HTR-8/SVneo (cell line): ENCODE results near the gene QRICH1.

Source experiments
- DNase-seq: peaks from one replicate; pipeline ENCODE4 v3.0.0; 2011; ENCODE audit warnings: low spot score, mixed read lengths; ENCODE audit not compliant: insufficient read length
- FAIRE-seq: peaks from 2 replicates; lab custom pipeline; 2011; peaks lifted over from hg19 to GRCh38; lab: Jason Lieb, UNC

QRICH1 gene

DNA sequence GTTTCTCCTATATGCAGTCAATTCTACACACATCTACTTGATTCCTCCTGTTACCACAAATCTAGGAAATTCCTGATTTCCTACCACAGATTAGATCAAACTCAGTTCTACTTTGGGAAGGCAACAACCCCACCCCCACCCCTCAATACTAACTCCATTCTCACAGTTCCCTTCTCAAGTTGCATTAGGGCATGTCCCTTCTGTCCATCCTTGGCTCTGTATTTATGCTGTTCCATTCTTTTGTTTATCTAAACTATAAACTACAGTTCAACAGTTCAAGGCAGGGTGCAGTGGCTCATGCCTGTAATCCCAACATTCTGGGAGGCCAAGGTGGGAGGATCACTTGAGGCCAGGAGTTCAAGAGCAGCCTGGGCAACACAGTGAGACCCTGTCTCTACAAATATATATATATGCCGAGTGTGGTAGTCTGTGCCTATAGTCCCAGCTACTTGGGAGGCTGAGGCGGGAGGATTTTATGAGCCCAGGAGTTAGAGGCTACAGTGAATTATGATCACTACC, 39.5 kb downstream of the QRICH1 start:
- no peak for DNase-seq
- FAIRE-seq, result no peak

DNA sequence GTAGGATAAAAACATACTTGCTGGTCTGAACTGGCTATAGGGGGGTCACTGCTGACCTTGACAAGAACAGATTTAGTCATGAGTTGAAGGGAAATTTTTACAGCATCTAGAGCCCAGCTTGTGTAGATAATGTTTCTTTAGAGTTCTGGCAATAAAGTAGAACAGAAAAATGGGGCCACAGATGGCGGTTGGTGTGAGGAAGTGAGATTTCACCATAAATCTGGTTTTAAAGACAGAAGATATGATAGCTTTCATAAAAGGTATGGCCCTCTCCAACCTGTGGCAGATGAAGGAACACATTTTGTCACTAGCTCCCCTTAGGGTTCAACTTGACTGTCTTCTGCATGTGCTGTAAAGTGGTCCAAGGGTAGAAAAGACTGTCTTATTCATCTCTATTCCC, 40.3 kb downstream of the QRICH1 start:
- no peak for FAIRE-seq

DNA sequence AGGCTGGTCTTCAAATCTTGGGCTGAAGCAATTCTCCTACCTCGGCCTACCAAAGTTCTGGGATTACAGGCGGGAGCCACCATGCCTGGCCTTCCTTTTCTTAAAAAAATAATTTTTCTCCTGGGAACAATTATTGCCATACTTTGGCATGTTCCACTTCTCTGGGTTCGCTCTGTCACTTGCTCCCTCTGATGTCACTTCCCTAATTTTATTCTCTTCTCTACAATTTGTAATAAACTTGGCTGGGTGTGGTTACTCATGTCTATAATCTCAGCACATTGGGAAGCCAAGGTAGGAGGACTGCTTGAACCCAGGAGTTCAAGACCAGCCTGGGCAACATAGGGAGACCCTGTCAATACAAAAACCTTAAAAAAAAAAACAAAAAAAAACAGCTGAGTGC, 58.6 kb downstream of the QRICH1 start:
- no peak for DNase-seq
- FAIRE-seq, result no peak

More for the DNA sequence above, 40.3 kb downstream of the QRICH1 start:
- DNase-seq, result no peak

DNA sequence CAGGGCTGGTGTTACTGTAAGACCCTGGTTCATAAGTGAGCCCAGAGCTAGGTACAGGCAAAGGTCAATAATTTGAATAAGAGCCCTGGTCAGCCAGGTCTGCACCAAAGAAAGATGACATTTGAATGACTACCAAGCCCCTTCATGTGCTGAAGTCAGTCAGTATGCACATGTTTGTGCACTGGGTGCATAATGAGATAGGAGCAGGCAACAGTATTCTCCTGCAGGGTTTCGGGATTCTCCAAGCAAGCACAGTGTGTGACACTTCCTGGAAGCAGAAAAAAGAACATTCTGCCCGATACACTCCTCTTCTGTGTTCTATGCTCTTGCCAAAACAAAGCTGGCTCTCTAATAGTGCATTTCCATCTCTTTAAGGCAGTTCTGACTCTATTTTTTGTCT, 59.2 kb downstream of the QRICH1 start:
- DNase-seq (no peak), FAIRE-seq (no peak)

DNA sequence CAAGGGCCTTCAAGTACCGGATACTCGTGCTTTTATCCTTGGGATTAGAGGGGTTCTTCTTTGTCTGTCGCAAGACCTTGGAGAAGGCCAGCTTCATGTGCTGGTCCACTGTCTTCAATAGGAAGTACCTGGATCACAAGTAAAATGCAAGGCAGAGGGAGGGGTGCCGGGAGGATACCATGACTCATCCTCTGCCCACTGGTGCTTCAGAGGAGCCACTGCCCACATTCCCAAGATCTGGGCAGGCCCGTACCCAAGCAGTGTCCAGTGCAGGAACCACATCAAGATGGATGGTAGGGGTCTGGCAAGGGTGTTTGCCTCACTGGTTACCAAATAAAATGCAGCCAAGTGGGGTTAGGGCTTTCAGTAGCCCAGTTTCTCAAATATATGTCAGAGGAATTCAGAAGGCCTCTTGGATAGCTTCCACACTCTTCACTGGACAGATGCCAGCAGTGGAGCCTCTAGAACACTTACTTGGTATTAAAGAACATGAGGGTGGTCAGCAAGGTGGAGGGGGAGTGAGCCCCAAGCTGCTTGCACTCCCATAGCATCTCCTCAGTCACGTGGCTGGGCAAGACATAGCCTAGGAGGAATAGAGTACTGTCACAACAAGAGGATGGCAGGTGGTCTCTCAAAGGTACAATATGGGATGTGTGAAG, 61.1 kb downstream of the QRICH1 start:
- DNase-seq, result no peak

DNA sequence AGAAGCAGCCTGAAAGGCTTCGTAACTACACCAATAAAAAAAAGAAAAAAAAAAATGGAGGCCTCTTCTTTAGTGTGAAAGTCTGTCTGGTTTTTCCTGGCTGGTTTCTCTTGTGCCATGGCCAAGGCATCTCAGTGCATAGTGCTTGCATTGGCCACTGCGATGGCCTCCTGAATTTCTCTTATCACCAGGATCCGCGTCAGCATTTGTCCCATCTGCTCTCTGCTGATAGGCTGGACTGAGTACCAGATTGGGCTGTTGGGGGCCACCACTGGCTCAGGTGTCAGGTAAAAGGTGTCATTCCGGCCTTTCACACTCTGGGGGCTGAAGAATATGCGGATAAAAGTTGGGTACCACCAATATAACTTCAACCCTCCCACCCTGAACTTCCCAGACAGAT, 63.5 kb downstream of the QRICH1 start:
- FAIRE-seq (no peak), DNase-seq (no peak)

More for the DNA sequence above, 61.1 kb downstream of the QRICH1 start:
- FAIRE-seq, result peak; percentile 51

DNA sequence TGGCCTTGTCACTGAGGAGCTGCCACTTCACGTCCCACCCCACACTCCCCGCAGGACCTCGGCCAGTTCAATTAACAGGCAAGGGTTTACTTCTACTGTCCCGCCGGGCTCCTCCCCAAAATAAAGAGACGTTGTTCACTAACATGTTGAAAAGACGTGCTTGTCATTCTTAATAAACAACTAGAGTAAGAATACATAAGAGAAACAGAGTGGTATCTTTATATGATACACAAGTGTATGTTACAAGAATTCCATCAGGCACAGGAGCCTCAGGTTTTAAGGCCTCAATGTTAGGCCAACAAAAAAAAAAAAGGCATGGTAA, 64.3 kb downstream of the QRICH1 start:
- DNase-seq (no peak), FAIRE-seq (no peak)

DNA sequence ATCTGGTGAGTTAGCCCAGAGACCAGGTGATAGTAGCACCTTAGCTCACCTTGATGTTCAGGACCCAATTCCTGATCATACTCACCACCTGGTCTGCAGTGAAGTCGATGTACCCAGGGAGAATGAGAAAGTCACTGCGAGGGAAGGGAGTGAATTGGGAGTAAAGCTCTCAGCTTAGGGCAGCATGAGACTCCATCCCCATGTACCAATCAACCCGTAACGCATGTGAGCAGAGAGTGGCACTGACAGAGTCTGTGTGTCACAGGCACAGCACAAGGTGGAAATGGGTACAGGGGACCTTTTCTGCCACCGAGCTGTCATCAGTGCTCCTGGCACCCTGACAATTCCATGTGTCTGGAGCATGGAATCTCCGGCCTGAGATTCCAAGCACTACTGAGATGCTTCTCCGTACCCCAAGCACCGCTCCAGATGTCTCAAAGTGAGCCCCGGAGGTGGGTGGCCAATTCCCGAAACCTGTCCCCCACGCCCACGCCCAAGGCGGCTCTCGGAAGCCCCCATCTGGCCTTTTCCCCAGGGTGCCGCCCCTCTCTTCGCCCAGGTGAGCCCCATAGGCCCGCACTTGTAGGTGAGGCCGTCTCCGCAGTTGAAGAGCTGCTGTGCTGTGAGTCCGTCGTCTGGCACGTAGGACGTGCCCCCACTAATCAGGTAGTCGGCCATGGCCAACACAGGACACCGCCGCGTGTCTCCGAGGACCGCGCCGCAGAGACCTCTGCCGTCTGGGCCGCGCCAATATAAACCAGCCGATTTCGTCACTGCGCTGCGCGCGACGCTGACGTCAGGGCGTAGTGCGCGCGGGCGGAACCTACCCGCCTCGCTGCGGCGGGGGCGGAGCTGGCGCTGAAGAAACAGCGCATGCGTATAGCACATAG, 65.0 kb downstream of the QRICH1 start, which contains the start of gene IMPDH2:
IMPDH2 (minus strand) TSS at position 726 of the 890 bp plus-strand sequence; CDS start at position 678, 48 bp downstream.
- FAIRE-seq, result peak; percentile 99
- DNase-seq, result peak; percentile 85

DNA sequence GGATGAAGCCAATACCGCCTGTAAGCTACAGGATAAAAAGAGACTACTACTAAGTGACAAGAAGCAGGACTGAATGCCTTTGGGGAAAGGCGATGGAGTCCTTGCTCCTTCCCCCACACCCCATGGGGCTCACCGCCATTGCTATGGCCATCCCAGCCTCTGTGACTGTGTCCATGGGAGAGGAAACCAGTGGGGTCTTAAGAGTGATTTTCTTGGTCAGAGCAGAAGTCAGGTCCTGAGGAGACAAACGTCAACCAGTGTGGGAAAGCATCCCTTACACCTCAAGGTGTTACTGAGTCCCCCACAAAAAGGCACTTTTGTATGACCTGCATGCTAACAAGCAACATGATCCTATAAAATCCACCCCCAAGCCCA, 65.6 kb downstream of the QRICH1 start:
- DNase-seq, result no peak
- no peak for FAIRE-seq

DNA sequence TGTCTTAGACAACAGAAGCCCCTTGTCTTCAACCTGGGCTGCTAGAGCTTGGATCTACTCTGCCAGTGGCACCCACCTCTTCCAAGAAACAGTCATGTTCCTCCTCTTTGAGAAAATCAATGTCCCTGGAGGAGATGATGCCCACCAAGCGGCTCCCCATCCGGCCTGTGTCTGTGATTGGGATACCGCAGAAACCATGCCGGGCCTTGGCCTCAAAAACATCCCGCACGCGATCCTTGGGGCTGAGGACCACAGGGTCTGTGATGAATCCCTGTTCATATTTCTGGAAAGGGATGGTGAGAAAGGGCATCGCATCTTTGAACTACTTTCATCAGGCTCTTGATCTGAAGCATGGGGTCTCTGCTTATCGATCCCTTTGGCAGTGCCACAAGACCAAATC, 66.2 kb downstream of the QRICH1 start:
- no peak for DNase-seq
- no peak for FAIRE-seq

DNA sequence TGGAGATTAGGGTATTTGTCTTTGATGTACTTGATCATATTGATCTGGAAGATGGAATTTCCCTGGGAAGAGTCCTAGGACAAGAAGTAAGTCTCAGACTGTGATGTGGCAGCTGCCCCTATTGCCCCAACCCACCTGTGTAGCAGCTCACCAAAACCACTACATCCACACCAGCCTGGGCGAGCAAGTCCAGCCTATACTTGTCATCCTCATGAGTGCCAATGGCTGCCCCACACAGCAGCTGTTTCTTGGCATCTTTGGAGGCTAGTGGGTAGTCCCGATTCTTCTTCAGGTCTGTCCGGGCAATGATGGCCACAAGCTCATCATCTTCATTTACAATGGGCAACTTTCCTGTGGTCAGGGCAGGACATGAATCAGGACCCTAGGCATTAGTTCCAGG, 67.3 kb downstream of the QRICH1 start:
- DNase-seq (no peak), FAIRE-seq (no peak)

DNA sequence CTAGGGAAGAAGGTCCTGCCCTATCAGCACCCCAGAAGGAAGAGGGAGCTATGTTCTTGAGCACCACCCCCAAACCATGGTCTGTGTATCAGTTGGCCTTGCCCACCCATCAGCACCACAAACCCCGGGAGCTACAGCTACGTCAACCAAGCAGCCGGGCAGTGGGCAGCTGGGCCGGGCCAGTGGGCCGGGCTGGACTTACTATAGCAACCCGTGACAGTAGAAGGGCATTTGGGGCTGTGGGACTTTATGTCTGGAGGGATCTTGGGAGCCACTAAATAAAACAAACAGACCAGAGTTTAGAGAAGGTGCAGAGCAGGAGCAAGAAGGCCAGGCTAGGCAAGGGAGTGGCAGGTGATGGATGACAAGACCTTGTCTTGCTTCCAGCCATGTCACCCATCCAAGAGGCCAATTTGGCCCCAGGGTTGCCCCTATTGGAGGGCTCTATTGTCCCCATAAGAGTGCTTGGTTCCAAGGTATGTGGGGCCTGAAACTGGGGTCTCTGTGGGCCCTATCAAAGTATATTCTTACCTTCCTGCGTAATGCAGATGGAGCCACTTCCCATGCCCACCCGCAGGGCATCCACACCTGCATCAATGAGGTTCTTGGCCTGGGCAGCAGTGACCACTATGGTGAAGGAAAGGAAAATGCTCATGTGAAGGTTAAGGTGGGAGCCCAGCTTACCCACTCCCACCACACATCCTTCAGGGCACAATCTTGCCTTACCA, 67.9 kb downstream of the QRICH1 start:
- FAIRE-seq, result no peak
- no peak for DNase-seq

DNA sequence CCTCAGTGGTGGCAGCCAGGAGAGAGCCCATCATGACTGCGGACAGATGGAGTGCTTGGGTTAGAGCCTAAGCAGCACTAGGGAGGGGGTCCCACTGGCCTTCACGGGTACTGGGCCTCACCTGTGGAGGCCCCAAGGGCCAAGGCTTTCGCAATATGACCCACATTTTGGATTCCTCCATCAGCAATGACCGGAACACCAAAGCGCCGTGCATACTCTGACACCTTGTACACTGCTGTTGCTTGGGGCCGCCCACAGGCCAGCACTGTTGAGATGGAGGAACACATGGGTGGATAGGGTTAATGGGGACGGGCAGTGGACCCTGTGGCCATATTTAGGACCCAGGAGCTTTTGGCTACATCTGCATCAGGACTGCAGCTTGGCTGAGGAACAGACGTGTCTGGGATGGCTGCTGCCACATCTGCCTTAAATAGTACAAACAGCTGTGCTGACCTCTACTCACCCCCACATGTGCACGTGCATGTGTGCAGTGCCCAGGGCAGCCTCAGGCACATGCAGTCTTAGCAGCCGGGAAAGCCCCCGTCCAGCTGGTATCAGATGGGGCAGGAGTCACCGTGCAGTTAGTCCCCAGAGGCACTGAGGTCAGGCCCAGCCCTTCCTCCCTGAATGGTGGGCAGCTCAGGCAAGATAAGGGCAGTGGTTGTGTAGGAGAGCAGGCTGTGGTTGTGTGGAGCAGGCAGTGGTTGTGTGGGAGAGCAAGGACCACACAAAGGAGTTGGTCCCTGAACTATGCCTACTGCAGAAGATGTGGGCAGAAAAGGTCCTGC, 68.7 kb downstream of the QRICH1 start:
- no peak for DNase-seq
- no peak for FAIRE-seq

DNA sequence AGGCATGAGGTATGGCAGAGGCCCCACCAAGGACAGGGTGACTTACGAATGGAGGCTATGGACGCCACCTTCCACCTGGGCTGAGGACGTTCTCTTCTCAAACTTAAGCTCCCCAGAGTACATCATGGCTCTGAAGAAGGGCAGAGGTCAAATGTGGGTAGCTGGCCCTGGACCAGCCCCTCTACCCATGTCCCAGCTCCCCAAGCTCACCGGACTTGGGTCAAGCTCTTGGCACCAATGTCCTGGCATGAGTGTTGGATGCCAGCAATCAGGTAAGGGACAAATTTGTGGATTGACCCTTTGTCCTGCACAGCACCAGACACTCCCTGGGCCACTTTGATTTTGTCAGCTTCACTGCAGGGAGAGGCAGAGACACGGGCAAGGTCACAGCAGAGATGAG, 69.4 kb downstream of the QRICH1 start:
- no peak for FAIRE-seq
- no peak for DNase-seq

DNA sequence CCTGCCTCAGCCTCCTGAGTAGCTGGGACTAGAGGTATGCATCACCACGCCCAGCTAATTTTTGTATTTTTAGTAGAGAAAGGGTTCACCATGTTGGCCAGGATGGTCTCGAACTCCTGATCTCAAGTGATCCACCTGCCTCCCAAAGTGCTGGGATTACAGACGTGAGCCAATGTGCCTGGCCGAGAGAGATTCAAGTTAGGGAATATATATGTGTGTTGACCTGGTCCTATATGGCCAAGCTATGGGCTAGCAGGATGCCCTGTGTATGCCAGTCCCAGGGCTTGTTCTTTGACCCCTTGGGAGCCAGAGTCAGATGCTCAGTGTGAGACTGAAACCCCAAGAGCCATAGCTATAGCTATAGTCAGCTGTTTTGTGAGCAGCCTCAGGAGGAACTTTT, 70.1 kb downstream of the QRICH1 start:
- FAIRE-seq (no peak), DNase-seq (no peak)

DNA sequence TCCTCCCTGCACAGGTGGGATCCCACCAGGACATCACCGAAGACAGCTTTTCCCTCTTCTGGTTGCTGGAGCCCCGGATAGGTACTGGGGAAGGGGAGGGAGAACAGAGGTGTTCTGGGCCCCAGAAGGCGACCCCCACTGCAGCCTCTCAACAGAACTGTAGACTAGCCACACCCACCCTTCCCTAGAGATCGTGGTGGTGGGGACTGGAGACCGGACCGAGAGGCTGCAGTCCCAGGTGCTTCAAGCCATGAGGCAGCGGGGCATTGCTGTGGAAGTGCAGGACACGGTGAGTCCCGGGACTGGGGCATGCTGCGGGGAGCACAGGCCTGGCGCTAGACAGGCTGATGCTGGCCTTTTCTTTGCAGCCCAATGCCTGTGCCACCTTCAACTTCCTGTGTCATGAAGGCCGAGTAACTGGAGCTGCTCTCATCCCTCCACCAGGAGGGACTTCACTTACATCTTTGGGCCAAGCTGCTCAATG, 71.1 kb downstream of the QRICH1 start:
- no peak for FAIRE-seq
- DNase-seq, result no peak

DNA sequence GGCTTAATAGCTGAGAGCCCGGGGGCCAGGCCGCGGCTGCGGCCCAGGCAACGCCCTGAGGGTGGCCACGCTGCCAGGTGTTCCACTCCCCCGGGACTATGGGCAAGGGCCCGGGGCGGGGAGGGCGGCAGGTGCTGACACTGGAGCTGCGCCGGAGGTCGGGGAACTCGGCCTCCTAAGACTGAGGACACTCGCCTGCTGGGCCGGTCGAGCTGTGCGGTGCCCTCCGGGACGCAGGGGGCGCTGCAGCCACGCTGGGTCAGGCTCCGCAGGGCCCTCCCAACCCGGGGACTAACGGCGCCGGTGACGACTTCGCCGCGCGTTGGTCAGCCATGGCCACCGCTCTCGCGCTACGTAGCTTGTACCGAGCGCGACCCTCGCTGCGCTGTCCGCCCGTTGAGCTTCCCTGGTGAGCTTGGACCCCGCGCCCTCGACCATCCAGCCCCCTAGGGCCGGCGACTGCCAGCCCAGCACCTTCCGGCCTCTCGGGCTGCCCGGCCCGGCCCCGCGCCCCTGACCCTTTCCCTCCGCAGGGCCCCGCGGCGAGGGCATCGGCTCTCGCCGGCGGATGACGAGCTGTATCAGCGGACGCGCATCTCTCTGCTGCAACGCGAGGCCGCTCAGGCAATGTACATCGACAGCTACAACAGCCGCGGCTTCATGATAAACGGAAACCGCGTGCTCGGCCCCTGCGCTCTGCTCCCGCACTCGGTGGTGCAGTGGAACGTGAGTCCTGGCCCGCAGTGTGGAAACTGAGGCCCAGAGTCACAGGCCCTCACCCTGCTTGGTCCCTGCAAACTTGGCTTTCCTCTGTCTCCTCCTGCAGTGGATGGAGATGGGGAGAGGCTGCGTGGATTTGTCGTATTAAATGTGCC, 71.8 kb downstream of the QRICH1 start, which contains the start of gene NDUFAF3:
NDUFAF3 (plus strand) TSS at position 309 of the 875 bp plus-strand sequence; CDS start at position 333, 24 bp downstream.
- DNase-seq, result peak; percentile 88
- FAIRE-seq, result peak; percentile 97

DNA sequence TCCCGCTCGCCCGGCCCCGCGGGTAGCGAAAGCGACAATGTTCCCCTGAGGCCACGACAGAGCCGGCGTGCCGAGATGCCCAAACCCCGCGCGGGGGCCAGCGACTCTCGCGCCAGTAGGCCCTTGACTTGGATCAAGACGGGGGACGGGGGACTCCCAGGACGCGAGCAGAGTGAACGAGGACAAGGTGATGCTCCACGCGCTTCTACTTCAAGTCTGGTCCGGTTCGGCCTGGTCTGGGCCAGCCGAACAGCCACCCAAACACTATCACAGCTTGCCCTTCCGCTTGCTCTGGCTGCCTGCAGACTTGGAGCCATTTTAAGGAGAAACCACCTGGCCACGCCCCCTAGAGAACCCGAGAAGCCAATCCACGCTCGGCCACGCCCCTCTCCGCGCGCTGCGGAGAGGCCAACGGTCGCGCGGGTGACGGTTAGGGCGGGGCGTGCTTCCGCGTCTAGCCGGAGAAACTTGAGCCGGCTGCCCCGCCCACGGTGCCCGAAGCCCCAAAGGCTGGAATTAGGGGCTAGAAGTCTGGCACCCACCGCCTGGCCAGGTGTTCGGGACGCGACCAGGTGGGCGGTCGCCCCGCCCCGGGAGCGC, 72.6 kb downstream of the QRICH1 start:
- peak; percentile 94 for DNase-seq
- FAIRE-seq, result peak; percentile 93
